Keratinocyte (primary cell): ENCODE measurements around the gene SRPK2. TPM values are rescaled to one million over a fixed set of nuclear protein-coding genes. Genes with fewer than 3 reads are reported as not detected.

Source experiments
- DNase-seq: peaks from one replicate; pipeline ENCODE4 v3.0.0-alpha.2; 2011; ENCODE audit warnings: low read depth, missing footprints, low spot score
- FAIRE-seq: peaks from 2 replicates; lab custom pipeline; 2011; peaks lifted over from hg19 to GRCh38; lab: Jason Lieb, UNC
- H2AFZ ChIP-seq: 2 replicates; pipeline ENCODE4 v1.6.0; 2012; ENCODE audit warnings: low read length, control low read depth, inconsistent platforms; ENCODE audit not compliant: control insufficient read depth
- H3K27ac ChIP-seq: 2 replicates; pipeline ENCODE4 v1.5.1; 2011; ENCODE audit warnings: low read length; ENCODE audit not compliant: control insufficient read depth, insufficient read depth
- H3K27me3 ChIP-seq: 3 replicates; pipeline ENCODE4 v1.6.0; 2011; ENCODE audit warnings: low read length; ENCODE audit not compliant: control insufficient read depth, insufficient read depth; ENCODE audit errors: extremely low read depth
- H3K36me3 ChIP-seq, 2 experiments: 2 replicates in 1 of 2; 3 replicates in 1 of 2; pipeline ENCODE4 v1.5.1; 2011; ENCODE audit warnings: low read length in 2 of 2, mild to moderate bottlenecking in 1 of 2; ENCODE audit not compliant: control insufficient read depth in 2 of 2, insufficient read depth in 2 of 2; ENCODE audit errors: extremely low read depth in 1 of 2
- H3K4me1 ChIP-seq: 3 replicates; pipeline ENCODE4 v1.5.1; 2011; ENCODE audit warnings: low read length; ENCODE audit not compliant: control insufficient read depth, insufficient read depth; ENCODE audit errors: extremely low read depth
- H3K4me2 ChIP-seq: 3 replicates; pipeline ENCODE4 v1.6.0; 2011; ENCODE audit warnings: low read depth, low read length; ENCODE audit not compliant: control insufficient read depth, insufficient read depth; ENCODE audit errors: extremely low read depth
- H3K4me3 ChIP-seq, 3 experiments: fragments of 200-600 bp in 1 of 3; sonication (generic) in 1 of 3; 2 replicates in 2 of 3; 3 replicates in 1 of 3; pipeline ENCODE4 v1.5.1; 2011 to 2016; ENCODE audit warnings: low read length in 3 of 3, mild to moderate bottlenecking in 3 of 3, control low read depth in 2 of 3, inconsistent platforms in 1 of 3, low read depth in 1 of 3, mixed read lengths in 1 of 3, mixed run types in 1 of 3, moderate library complexity in 1 of 3; ENCODE audit not compliant: control insufficient read depth in 2 of 3, insufficient read depth in 2 of 3; ENCODE audit errors: extremely low read depth in 1 of 3
- H3K79me2 ChIP-seq: 2 replicates; pipeline ENCODE4 v1.6.0; 2012; ENCODE audit warnings: low read length; ENCODE audit not compliant: control insufficient read depth, insufficient read depth
- H3K9ac ChIP-seq: 3 replicates; pipeline ENCODE4 v1.6.0; 2011; ENCODE audit warnings: low read length; ENCODE audit not compliant: control insufficient read depth, insufficient read depth; ENCODE audit errors: extremely low read depth
- H3K9me1 ChIP-seq: 3 replicates; pipeline ENCODE4 v1.6.0; 2011; ENCODE audit warnings: low read length; ENCODE audit not compliant: control insufficient read depth, insufficient read depth; ENCODE audit errors: extremely low read depth
- H3K9me3 ChIP-seq: 2 replicates; pipeline ENCODE4 v1.5.1; 2012; ENCODE audit warnings: low read depth, low read length; ENCODE audit not compliant: control insufficient read depth
- H4K20me1 ChIP-seq: 3 replicates; pipeline ENCODE4 v1.6.0; 2011; ENCODE audit warnings: low read length; ENCODE audit not compliant: control insufficient read depth, insufficient read depth; ENCODE audit errors: extremely low read depth
- CTCF ChIP-seq, 3 experiments: IDR thresholded peaks in 1 of 3; conservative IDR thresholded peaks in 1 of 3; optimal IDR thresholded peaks in 1 of 3; 2 replicates in 2 of 3; 3 replicates in 1 of 3; pipeline versions ENCODE3 to v1.5.1; 2011; ENCODE audit warnings: low read length in 3 of 3, mild to moderate bottlenecking in 3 of 3, moderate library complexity in 2 of 3, control low read depth in 1 of 3, inconsistent platforms in 1 of 3; ENCODE audit not compliant: insufficient read depth in 2 of 3; ENCODE audit errors: extremely low read depth in 1 of 3
- EZH2 ChIP-seq: IDR thresholded peaks from one replicate; pipeline ENCODE4 v1.6.1; 2012; ENCODE audit warnings: inconsistent platforms, mild to moderate bottlenecking, low read length, moderate library complexity
- dilution Hi-C: fragments of 300-500 bp; cut with MboI; formaldehyde crosslinking; loops from one replicate; pipeline ENCODE4 v1.7.0; 2020; ENCODE audit warnings: low sequenced_read_pairs; ENCODE audit not compliant: extremely low pct_ligation_motif_present
- polyA plus RNA-seq, 5 experiments: library from polyadenylated mRNA; depleted of rRNA in 3 of 5; stranded (reverse) in 3 of 5; stranded (forward) in 1 of 5; unstranded in 1 of 5; fragments of >200 nt; gene quantifications; 1 replicate in 1 of 5; 2 replicates in 3 of 5; 3 replicates in 1 of 5; pipeline versions ENCODE4 v1.2.1 to v1.2.3, GENCODE V29; 2011 to 2012; ENCODE audit warnings: missing spikeins in 2 of 5, low read depth in 1 of 5, low replicate concordance in 1 of 5

The SRPK2 gene
- polyA plus RNA-seq, 1 donor (not counting 4 experiments of a cell fraction or from before 2014, with no cell fraction given), result 40.2 TPM

GRCh38 chr7:105164751-105165150 lies 224.0 kb downstream of the SRPK2 start:
- H3K4me2 ChIP-seq, result no peak overlapping the region
- TF ChIP-seq CTCF (optimal IDR thresholded peaks at IDR 0.05 in 1 of 3, IDR thresholded peaks at IDR 0.05 in 1 of 3, conservative IDR thresholded peaks at IDR 0.05 in 1 of 3; ENCODE audit: extremely low read depth in 1 of 3, insufficient read depth in 2 of 3, low read length in 3 of 3) (no peak), EZH2 (no peak)
- no peaks in the 10 kb centered on the region for H3K79me2 ChIP-seq
- no peaks in the 10 kb centered on the region for H4K20me1 ChIP-seq
- H3K9me3 ChIP-seq, result no peaks in the 10 kb centered on the region
- no peak overlapping the region for H3K4me3 ChIP-seq
- H3K4me1 ChIP-seq, result no peaks in the 10 kb centered on the region
- dilution Hi-C loops, result no loop called here
- H3K9me1 ChIP-seq, result no peaks in the 10 kb centered on the region
- no peak for FAIRE-seq
- H3K36me3 ChIP-seq, result peaks cover 12 to 17% of the 10 kb centered on the region in 2 experiments
- no peak for DNase-seq
- no peak overlapping the region for H2AFZ ChIP-seq
- H3K27me3 ChIP-seq, result no peaks in the 10 kb centered on the region
- H3K9ac ChIP-seq, result no peak overlapping the region
- H3K27ac ChIP-seq, result no peak overlapping the region

- TF ChIP-seq CTCF (optimal IDR thresholded peaks at IDR 0.05 in 1 of 3, IDR thresholded peaks at IDR 0.05 in 1 of 3, conservative IDR thresholded peaks at IDR 0.05 in 1 of 3; ENCODE audit: extremely low read depth in 1 of 3, insufficient read depth in 2 of 3, low read length in 3 of 3) (no peak), EZH2 (no peak)
- Histone ChIP-seq H3K27me3 (no peaks in the 10 kb centered on the region), H3K4me2 (no peak overlapping the region), H3K9ac (no peak overlapping the region), H3K9me1 (no peaks in the 10 kb centered on the region), H3K79me2 (no peaks in the 10 kb centered on the region), H3K27ac (no peak overlapping the region), H4K20me1 (no peaks in the 10 kb centered on the region), H2AFZ (no peak overlapping the region), H3K4me3 (no peak overlapping the region), H3K4me1 (no peaks in the 10 kb centered on the region), H3K36me3 (peaks cover 12 to 17% of the 10 kb centered on the region in 2 experiments), H3K9me3 (no peaks in the 10 kb centered on the region)
- FAIRE-seq (no peak), DNase-seq (no peak)
- dilution Hi-C loops, result no loop called here
These were observed 225.0 kb downstream of the SRPK2 start for GRCh38 chr7:105163718-105164117.
